DOHH2 (cell line): ENCODE data around the gene FAM193A.

Experiments used
- EZH2phosphoT487 ChIP-seq: fragments of 200-600 bp; sonication (generic); IDR thresholded peaks from 2 replicates; pipeline ENCODE4 v1.6.1; 2017; ENCODE audit warnings: borderline replicate concordance, mild to moderate bottlenecking, antibody characterized with exemption, low read length, moderate library complexity, mixed read lengths
- TF ChIP-seq, protein P1 (sequence below): fragments of 200-600 bp; sonication (generic); IDR thresholded peaks from one replicate; pipeline ENCODE4 v1.5.1; 2014; ENCODE audit warnings: antibody characterized with exemption, mild to moderate bottlenecking, low read depth, low read length; ENCODE audit not compliant: poor library complexity, severe bottlenecking

DNA sequence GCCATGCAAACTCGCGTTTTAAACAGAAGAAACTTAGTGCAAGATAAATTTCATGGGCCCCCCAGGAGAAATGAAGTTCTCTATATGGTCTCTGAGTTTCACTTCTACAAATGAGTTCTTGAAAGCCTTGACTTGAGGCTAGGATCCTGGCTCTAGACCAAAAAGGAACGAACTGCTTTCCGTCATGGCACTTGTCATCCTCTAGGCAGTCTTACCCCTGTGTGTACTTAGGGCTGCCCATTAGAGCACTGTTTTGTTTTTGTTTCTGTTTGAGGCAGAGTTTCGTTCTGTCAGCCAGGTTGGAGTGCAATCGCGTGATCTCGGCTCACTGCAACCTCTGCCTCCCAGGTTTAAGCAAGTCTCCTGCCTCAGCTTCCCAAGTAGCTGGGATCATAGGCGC, 38.5 kb upstream of the FAM193A start:
- TF ChIP-seq, protein P1, sequence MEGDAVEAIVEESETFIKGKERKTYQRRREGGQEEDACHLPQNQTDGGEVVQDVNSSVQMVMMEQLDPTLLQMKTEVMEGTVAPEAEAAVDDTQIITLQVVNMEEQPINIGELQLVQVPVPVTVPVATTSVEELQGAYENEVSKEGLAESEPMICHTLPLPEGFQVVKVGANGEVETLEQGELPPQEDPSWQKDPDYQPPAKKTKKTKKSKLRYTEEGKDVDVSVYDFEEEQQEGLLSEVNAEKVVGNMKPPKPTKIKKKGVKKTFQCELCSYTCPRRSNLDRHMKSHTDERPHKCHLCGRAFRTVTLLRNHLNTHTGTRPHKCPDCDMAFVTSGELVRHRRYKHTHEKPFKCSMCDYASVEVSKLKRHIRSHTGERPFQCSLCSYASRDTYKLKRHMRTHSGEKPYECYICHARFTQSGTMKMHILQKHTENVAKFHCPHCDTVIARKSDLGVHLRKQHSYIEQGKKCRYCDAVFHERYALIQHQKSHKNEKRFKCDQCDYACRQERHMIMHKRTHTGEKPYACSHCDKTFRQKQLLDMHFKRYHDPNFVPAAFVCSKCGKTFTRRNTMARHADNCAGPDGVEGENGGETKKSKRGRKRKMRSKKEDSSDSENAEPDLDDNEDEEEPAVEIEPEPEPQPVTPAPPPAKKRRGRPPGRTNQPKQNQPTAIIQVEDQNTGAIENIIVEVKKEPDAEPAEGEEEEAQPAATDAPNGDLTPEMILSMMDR: no peak
- TF ChIP-seq EZH2phosphoT487: no peak
